GF-D8 (cell line): ENCODE results near the gene SENP8.
"Not testable (repeated sequence)": the region's sequence is repeated elsewhere in the genome, so short reads cannot be mapped to it uniquely, and the experiment has no call there.

Experiments
- DNase-seq: peaks from one replicate; lab custom pipeline; 2025; lab: John Stamatoyannopoulos, UW

Gene SENP8

DNA sequence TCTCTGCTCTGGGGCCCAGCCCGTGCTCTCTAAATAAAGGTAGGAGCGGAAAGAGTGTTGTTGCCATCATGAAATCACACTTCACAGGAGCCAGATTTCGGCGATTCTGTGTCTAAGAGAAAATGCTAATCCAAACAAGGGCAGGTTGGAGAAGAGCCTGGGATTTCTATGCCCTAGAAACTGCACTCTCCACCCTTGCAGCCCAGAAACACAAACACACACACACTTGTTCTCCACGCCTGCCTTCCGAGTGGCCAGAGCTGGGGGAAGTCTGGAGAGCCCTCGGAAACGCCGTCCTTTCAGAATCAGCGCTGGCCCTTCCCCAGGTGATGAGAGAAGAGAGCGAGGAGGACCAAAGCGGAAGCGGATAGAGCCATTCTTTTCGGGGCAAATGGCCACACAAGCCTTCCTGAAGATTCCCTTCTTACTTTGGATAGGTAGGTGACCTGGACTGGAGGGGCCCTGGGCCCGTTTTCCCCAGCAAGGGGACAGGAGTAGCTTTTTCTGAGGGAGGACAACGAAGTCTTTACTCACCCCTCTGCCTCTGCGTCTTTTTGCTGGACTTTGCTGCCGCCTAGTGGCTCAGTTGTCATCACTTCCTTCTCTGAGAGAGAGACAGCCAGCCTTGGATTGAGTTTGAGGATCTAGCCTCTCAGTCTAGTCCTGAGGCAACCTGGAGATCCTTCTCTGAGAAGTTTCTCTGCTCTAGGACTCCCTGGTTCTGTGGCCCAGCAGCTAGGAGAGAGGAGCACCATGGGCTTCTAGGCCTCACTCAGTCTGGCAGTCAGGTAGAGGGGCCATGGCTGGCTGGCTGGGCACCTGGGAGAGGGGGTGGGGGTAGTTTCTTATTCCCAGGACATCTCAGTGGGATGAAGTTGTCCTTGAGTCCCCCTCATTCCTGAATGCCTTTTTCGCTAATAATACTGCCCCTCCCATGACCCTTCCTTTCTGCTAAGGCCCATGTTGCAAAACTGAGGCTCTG, 37.7 kb downstream of the SENP8 start:
- peak; percentile 35 for DNase-seq

DNA sequence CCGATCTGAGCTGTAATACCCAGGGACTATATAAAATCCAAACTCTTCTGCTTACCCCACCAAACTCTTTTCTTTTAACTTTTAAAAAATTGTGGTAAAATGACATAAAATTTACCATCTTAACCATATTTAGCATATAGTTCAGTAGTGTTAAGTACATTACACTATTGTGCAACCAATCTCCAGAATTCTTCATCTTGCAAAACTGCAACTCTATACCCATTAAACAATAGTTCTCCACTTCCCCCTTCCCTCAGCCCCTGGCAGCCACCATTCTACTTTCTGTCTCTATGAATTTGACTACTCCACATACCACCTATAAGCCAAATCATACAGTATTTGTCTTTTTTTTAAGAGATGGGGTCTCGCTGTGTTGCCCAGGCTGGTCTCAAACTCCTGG, 38.7 kb downstream of the SENP8 start:
- no peak for DNase-seq

DNA sequence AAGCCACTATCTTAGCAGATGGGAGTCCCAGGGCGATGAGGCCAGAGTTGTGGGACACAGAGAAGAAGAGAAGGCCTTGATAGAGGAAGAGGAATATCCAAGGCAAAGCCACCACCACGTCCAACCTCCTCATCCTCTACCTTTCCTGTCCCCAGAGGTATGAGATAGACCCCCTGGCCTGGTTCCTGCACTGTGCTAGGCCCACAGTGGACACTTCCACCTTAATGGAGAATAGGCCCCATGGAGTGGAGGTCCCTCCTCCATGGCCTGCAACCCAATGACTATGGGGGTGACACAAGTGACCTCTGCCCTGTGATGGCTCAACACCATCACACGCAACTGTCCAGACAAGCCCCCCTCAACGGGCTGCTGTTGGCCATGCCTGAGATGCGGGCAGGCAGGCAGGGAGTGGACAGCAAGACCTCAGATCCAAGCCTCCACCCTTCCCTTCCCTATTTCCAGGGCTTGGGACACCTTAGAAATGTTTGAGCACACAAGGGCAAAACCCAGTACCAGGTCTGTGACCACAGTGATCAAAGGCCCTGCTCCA, 42.6 kb downstream of the SENP8 start:
- DNase-seq, result no peak

DNA sequence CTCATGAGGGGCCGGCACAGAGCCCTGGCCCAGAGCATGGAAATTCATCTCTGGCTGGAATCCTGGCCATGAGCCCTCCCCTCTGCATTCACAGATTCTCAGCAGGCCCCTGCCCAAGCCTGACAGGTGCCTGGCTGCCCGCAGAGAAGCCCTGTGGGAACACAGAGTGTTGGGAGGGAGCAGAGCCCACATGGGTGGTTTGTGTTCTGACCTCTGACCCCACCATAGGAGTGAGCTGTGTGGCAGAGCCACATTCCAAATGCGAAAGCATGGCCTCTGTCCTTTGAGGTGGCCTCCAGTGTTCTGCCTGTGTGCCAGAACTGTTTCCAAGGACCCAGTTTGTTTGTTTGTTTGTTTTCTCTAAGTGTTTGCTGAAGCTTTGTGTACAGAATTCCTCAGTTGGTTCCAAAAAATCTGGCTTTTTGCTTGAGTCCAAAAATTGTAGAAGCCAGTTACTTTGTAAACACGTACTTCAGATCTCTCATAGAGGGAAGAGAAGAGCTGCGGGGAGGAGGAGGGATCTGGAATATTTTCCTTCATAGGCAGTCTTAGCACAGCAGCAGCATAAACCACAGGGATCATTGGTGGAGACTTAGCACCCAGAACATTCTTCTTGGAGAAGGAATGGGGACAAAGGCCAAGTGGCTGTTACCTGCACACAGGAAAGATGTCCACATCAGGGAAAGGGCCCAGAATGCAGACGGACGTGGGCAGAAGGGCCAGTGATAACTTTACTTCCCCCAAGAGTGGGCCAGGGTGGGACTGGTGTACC, 43.3 kb downstream of the SENP8 start:
- no peak for DNase-seq

DNA sequence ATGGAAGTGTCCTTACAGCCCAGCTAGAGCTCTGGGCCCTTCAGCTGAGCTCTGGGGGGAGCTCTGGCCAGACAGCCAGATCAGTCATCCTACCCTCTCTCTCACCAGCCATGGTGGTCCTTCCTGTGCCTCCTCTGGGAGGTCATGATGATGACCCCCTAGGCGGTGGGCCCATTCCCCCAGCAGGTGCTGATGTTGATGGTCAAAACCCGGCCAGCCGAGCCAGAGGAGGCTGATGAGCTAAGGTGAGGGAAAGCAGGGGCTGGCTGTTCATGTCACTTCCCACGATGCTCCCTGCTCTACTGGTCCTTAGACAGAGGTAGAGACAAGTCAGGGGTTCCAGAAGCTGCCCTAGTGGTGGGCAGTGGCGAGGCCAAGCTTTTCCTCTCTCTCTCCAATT, 44.4 kb downstream of the SENP8 start:
- DNase-seq, result no peak

DNA sequence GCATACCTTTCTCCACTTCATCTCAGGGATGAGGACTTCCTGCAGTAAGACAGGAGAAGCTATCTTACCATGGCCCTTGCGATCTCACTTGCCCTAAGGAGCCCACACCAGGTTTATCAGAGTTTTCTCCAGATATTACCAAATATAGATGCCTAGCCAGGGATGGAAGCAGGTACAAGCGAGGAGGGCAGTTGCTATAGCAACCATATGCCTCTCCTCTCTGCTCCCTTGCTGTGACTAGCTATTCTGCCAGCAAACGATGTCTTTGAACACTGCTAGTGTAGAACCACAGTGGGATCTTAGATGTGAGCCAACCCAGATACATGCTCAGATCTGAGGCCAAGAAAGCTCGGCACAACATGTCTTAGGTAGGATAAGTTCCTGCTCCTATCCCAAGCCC, 45.5 kb downstream of the SENP8 start:
- no peak for DNase-seq

DNA sequence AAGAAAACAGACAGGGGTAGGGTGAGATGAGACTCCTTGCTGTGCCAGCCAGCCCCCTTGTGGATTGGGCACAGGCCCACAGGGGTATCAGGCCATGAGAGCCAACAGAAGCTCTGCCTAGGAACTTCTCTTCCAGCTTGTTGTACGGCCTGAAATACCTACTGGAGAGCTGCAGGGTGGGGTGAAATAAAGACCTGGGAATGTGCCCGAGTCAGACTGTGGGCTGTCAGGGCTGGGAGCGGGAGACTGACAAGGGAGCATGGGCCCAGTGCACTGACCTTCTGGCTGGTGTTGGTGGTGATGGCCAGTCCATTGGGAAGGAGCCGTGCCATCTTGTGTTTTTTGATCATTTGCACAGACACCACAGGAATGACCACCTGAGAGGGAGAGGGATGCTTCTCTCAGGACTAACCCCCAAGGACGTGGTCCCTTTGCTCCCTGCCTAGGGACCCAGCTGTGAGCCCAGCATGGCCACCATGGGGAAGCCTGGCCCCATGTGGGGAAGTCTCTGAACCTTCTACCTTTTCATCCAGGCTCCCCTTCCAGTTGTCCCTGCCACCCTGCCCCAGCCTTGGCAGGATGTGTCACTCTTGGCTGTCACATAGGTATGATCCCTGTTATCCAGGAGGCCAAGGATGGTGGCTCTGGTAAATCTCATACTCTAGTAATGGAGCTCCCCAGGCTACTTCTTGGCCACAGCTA, 48.7 kb downstream of the SENP8 start:
- DNase-seq, result no peak

DNA sequence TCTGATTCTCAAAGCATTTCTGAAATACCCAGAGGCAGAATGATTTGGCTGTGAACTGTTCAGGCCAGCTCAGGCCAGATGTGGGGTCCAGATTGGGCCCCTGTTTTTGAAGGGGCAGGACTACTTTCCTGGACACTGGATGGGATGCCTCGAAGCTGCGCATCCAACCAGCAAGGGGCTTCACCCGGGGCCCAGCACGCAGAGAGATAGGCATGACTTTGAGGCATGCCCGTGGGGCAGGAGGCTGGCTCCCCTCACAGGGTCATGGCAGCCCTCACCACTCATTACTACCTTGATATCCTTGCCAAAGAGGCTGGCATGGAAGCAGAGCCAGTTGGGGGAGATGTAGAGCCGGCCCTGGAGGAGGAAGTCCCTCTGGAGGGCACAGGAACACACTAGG, 49.2 kb downstream of the SENP8 start:
- no peak for DNase-seq

DNA sequence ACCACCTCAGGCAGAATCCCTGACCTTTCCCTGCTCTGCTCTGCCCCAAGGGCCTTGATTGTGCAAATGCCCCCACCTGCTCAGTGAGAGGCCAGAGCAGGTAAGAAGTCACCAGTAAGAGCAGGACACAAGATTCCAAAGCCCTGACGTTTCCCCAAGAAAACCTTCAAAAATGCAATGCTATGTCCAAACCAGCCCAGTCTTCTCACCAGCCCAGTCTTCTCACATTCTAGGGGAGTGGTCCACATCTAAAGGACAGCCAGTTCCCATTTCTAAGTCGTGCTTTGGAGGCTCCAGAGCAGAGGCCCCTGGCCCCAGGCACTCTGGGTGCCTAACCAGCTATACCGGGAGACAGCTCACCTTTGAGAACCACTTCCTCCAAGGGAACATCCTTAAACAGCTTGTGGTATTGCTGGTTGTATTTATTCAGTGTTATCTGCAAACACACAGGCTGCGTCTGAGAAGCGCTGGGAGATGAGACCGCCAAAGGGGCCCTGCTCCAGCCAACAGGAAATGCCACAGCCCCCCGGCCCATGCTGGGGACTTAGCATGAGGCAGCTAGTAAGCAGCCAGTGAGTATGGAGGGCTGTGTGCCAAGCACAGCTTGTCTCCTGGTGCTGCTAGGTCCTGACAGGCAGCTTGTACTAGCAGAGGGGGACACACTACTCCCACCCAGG, 50.1 kb downstream of the SENP8 start:
- no peak for DNase-seq

DNA sequence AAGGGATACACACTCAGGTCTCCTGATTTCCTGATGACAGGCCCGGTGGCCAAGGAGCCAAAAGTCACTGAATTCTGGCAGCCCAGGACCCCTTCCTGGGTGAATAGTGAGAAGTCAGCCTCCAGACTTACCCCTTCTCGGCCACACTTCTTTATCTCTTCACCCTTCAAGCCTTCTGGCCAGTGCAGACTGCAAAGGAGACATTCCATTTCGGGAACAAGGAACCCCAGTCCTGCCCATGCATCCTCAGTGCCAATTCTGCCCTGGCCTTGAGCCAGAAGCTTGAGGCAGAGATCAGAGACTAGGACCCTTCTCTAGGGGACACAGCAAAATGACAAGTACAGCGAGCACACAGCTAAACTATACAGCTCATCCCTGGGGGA, 50.6 kb downstream of the SENP8 start:
- DNase-seq, result no peak

DNA sequence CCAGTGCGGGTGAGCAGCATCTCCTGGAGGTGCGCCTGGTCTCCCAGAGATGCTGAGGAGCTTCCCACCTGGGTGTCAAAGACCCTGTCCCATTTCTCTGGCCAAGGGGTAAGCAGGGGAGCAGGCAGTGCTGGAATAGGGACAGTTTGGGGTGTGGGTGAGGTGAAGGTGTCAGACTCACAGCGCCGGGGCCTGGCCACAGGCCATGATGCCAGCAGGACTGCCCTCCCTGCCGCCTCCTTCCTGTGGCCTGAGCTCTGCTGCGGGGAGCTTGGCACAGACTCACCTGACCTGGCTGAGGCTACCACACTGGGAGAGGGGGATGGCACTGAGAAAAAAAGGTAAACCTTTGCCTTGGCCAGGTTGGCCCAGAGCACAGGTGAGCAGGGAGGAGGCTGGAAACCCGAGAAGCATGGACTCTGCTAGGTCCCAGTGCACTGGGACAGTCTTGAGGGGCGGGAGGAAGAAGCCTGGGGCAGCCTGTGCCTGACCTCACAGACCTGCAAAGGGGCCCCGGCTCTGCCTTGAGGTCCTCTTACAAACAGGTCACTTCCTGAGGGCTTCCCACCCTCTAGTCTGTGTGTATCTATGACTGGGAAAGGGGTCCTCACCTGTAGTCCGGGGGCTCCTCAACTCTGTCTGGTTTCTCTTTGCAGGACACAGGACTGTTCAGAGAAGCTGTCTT, 51.2 kb downstream of the SENP8 start:
- no peak for DNase-seq

DNA sequence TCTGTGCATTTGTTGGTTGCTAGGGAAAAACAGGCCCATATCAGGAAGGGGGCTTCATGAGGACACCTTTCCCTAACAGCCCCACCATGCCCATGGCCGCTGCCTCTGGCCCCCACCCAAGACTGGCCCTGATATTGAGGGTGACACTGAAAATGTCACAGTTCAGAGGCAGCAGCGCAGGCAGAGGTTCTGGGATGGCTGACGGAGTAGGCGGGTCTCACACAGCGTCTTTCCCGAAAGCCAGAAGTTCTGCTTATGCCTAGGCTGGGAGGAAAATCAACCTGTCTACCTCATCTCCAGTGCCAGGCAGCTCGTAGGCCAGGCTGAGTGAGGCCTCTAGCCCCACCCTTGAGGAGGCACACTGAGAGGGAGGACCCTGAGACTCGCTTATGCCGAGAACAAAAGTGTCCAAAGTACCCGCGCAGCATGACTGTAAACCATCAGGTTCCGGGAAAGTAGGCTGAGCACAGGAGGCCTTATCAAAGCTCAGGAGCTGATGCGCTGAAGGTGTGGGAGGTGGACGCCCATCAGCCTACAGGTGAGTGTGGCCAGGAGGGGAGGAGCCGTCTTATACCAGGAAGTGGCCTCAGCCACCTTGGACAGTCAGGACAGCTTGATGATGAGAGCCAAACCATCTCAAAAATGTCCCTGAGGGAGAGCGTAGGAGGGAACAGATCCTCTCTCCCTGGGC, 51.9 kb downstream of the SENP8 start:
- no peak for DNase-seq

DNA sequence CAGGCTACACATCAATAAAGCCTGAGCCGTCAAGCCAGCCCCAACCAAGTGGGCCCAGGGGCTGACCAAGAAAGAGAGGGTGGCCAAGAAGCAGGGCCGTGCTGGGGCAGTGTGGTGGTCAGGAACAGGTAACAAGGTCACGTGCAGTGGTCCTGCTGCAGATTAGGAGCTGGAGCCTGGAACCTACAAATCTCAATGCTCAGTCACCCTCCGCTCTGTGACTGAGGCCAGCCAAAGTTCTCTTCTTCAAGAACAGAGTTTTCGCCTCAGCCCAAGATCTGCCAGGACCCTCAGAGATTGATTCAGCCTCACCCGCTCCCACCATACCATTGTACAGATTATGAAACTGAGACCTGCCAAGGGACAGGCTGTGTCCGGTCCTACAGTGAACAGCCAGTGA, 52.5 kb downstream of the SENP8 start:
- no peak for DNase-seq

DNA sequence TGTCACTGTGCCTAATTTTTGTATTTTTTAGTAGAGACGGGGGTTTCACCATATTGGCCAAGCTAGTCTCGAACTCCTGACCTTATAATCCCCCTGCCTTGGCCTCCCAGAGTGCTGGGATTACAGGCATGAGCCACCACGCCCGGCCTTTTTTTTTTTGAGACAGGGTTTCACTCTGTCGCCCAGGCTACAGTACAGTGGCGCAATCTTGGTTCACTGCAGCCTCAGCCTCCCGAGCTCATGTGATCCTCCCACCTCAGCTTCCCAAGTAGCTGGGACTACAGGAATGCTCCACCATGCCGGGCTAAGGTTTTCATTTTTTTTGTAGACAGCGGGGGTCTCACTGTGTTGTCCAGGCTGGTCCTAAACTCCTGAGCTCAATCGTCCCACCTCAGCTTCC, 53.8 kb downstream of the SENP8 start:
- not testable (repeated sequence) for DNase-seq

DNA sequence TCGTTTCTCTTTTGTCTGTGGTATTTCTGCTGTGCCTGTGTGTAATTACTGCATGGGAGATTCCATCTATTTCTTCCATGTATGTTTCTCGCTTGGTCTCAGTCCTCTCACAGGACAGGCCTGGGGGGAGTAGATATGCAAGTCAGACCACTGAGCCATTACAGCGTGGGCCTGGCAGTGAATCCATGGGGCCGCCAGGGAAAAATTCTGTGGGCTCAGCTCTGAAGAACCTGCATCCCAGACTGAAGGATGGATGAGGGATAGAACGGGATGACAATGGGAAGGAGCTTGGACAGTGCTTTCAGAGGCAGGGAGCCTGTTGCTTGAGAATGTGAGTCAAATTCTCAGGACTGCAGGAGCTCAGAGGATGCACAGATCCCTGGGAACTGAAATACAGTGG, 54.6 kb downstream of the SENP8 start:
- DNase-seq, result no peak

DNA sequence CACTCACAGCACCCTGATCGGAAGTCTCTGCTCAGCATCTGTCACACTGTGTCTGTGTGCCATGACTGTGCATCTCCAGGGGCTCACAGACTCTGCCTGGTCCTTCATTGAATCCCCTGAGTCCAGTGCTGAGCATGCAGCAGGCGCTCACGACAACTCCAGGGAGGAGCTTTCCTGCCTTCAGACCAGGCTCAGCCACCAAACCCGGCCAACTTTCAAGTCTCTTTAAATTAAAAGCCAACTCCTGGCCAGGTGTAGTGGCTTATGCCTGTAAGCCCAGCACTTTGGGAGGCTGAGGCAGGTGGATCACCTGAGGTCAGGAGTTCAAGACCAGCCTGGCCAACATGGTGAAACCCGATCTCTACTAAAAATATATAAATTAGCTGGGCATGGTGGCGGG, 55.2 kb downstream of the SENP8 start:
- no peak for DNase-seq

DNA sequence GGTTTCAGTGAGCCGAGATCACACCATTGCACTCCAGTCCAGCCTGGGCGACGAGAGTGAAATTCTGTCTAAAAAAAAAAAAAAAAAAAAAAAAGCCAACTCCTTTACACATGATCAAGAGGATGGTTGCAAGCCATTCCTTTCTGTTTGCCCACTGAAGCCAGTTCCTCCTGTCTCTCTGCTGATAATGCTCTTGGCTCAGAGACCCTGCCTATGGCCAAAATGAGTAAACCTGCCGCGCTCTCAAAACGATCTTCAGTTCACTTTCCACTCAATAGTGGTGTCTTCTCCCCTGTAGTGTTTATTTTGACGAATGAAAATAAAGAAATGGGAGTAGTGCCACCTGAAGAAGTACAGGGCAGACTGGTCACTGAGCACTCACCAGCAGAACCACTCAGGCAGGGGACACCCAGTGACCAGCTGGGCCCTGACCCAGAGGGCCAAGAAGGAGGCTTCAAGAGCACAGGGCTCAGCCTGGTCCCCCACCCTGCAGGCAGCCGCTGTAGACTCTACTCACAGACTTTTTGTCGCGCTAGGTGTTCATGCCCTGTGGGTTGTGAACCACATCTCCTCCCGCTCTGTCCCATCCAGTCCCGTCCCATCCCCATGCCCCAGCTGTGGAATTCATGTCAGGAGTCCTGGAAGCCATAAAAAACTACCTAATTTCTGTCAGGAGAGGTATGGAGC, 55.8 kb downstream of the SENP8 start:
- no peak for DNase-seq

DNA sequence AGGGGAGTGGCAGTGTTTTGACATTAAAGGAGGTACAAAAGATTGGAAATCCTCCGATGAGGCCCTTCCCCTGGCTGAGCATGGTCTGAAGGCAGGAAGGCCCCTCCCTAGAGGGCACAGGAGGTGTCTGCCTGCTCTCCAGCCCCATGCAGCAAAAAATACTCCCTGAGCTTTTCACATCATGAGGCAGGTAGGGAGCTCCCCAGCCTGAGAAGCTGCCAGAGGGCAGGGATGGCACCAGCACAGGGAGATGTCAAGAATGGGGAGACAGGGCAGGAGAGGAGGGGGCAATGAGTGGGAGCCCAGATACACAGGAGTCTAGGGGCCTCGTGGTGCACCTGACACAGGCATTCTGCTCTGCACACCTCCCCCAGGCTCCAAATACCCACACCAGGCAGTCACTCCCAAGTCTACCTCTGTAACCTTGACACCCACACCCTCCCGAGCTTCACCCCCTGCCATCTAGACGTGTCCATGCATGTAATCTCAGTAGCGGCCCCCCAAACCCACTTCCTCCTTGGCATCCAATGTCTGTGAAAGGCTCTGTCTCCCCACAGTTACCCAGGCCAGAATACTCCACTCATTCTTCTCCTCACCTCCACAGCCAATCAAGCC, 56.5 kb downstream of the SENP8 start:
- no peak for DNase-seq
